Neutrophil (primary cell): ENCODE data around the gene KLHL30.

Source experiments
- H3K27ac ChIP-seq: fragments of 200-600 bp; sonication (generic); 2 replicates; pipeline ENCODE4 v1.5.1; 2016; ENCODE audit warnings: mild to moderate bottlenecking, moderate library complexity
- H3K27me3 ChIP-seq: fragments of 200-600 bp; sonication (generic); 2 replicates; pipeline ENCODE4 v1.6.0; 2016; ENCODE audit warnings: mild to moderate bottlenecking
- H3K36me3 ChIP-seq: fragments of 200-600 bp; sonication (generic); 2 replicates; pipeline ENCODE4 v1.5.1; 2017
- H3K4me1 ChIP-seq, 2 experiments: fragments of 200-600 bp in 1 of 2; sonication (generic) in 1 of 2; 1 replicate in 1 of 2; 2 replicates in 1 of 2; pipeline versions ENCODE4 v1.5.1 to v1.6.1; 2013 to 2016; ENCODE audit warnings: low read depth in 1 of 2, low read length in 1 of 2, mild to moderate bottlenecking in 1 of 2, moderate library complexity in 1 of 2; ENCODE audit not compliant: control insufficient read depth in 1 of 2, insufficient read depth in 1 of 2
- H3K4me3 ChIP-seq, 2 experiments: fragments of 200-600 bp in 1 of 2; sonication (generic) in 1 of 2; 1 replicate in 1 of 2; 2 replicates in 1 of 2; pipeline ENCODE4 v1.5.1; 2013 to 2016; ENCODE audit warnings: low read depth in 1 of 2, low read length in 1 of 2, mild to moderate bottlenecking in 1 of 2, moderate library complexity in 1 of 2
- H3K9me3 ChIP-seq: fragments of 200-600 bp; sonication (generic); 2 replicates; pipeline ENCODE4 v1.5.1; 2016
- TF ChIP-seq, protein P1 (sequence below): fragments of 200-600 bp; sonication (generic); IDR thresholded peaks from 2 replicates; pipeline ENCODE4 v1.5.1; 2016; ENCODE audit warnings: antibody characterized with exemption

Gene KLHL30

GRCh38 chr2:238100821-238101771, 37.4 kb upstream of the KLHL30 start:
- no peak overlapping the region for H3K4me3 ChIP-seq
- H3K27me3 ChIP-seq: peaks cover 17% of the 10 kb centered on the region
- TF ChIP-seq, protein P1, sequence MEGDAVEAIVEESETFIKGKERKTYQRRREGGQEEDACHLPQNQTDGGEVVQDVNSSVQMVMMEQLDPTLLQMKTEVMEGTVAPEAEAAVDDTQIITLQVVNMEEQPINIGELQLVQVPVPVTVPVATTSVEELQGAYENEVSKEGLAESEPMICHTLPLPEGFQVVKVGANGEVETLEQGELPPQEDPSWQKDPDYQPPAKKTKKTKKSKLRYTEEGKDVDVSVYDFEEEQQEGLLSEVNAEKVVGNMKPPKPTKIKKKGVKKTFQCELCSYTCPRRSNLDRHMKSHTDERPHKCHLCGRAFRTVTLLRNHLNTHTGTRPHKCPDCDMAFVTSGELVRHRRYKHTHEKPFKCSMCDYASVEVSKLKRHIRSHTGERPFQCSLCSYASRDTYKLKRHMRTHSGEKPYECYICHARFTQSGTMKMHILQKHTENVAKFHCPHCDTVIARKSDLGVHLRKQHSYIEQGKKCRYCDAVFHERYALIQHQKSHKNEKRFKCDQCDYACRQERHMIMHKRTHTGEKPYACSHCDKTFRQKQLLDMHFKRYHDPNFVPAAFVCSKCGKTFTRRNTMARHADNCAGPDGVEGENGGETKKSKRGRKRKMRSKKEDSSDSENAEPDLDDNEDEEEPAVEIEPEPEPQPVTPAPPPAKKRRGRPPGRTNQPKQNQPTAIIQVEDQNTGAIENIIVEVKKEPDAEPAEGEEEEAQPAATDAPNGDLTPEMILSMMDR: no peak
- no peaks in the 10 kb centered on the region for H3K4me1 ChIP-seq
- no peaks in the 10 kb centered on the region for H3K36me3 ChIP-seq
- H3K27ac ChIP-seq: no peak overlapping the region
- H3K9me3 ChIP-seq: no peaks in the 10 kb centered on the region

GRCh38 chr2:238101891-238102841, 36.3 kb upstream of the KLHL30 start:
- Histone ChIP-seq H3K27me3 (peaks cover 17% of the 10 kb centered on the region), H3K4me1 (no peaks in the 10 kb centered on the region), H3K9me3 (no peaks in the 10 kb centered on the region), H3K27ac (no peak overlapping the region), H3K4me3 (no peak overlapping the region), H3K36me3 (no peaks in the 10 kb centered on the region)
- TF ChIP-seq, protein P1: no peak

DNA sequence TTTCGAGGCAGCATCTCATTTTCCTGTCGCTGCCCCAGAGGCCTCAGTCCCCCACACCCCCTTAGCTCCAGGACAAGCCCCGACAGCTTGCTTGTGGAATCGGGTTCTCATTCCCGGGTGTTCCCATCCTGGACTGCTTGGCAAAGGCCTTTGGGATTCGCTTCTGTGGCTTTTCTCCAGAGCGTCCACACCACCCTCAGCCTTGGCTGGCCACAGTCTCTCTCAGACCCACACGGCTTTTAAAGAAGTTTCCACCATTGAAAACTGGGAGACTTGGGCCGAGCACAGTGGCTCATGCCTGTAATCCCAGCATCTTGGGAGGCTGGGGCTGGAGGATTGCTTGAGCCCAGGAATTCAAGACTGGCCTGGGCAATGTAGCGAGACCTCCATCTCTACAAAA, 35.6 kb upstream of the KLHL30 start:
- peaks cover 17% of the 10 kb centered on the region for H3K27me3 ChIP-seq
- no peaks in the 10 kb centered on the region for H3K36me3 ChIP-seq

DNA sequence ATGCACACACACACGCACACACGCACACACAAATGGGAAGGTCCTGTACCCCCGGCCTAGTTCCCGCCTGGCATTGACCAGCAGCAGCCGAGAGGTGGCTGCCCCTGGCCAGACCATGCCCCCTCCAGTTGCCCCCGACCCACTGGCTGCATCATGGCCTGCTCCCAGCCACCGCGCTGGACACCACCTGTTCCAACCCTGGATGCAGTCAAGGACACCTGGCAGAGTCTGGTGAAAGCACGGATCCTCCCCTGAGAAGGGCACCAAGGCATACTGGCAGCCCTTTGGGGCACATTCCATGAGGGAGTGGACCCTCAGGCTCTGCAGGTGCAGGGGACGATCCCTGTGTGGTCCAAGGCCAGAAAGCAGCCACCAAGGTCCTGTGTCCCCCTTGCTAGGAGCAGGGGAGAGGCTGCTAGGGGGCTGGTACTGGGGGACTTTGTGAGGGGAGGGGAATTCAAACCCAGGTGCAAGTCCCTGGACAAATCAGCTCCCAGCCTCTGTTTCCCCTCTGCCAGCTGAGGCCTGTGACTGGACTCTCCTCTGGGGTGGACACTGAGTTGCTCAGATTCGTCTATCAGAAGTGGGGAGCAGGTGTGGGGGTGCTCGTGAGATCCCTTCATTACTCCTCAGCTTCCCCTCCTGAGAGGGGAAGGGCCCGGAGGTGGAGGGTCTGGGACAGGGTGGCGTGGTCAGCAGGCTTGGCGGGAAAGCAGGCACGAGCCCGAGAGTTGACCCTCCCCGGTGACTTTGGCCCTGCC, 34.8 kb upstream of the KLHL30 start:
- H3K9me3 ChIP-seq: no peaks in the 10 kb centered on the region
- no peak overlapping the region for H3K4me3 ChIP-seq
- H3K4me1 ChIP-seq: no peaks in the 10 kb centered on the region
- peaks cover 17% of the 10 kb centered on the region for H3K27me3 ChIP-seq
- H3K27ac ChIP-seq: no peak overlapping the region
- TF ChIP-seq, protein P1: no peak
- H3K36me3 ChIP-seq: no peaks in the 10 kb centered on the region

More for the DNA sequence above, 35.6 kb upstream of the KLHL30 start:
- no peaks in the 10 kb centered on the region for H3K9me3 ChIP-seq
- H3K4me1 ChIP-seq: no peaks in the 10 kb centered on the region
- H3K27ac ChIP-seq: no peak overlapping the region
- H3K4me3 ChIP-seq: no peak overlapping the region
- TF ChIP-seq, protein P1: no peak

GRCh38 chr2:238104226-238104690, 34.2 kb upstream of the KLHL30 start:
- TF ChIP-seq, protein P1: no peak
- no peak overlapping the region for H3K27ac ChIP-seq
- no peaks in the 10 kb centered on the region for H3K36me3 ChIP-seq
- no peaks in the 10 kb centered on the region for H3K9me3 ChIP-seq
- H3K4me3 ChIP-seq: no peak overlapping the region
- H3K4me1 ChIP-seq: no peaks in the 10 kb centered on the region
- H3K27me3 ChIP-seq: peaks cover 12% of the 10 kb centered on the region
